Epithelial cell of proximal tubule (primary cell): ENCODE results near the gene NADK2. TPM values are rescaled to one million over a fixed set of nuclear protein-coding genes. Genes with fewer than 3 reads are reported as not detected.

Experiments
- DNase-seq: peaks from one replicate; pipeline ENCODE4 v3.0.0-alpha.2; 2011; ENCODE audit warnings: low read depth
- H3K4me3 ChIP-seq: 2 replicates; pipeline ENCODE4 v1.5.1; 2011; ENCODE audit warnings: low read depth, mild to moderate bottlenecking, low read length
- CTCF ChIP-seq: conservative IDR thresholded peaks from 2 replicates; pipeline ENCODE4 v1.5.1; 2012; ENCODE audit warnings: low read depth, mild to moderate bottlenecking, low read length
- total RNA-seq: library from RNA; depleted of rRNA; stranded (reverse); fragments of >200 nt; gene quantifications from 2 replicates; pipeline ENCODE4 v1.2.3, GENCODE V29; 2015

Gene NADK2
- total RNA-seq, 1 donor from 2014 or later, result 27.1 TPM

- TF ChIP-seq CTCF, result no peak
- no peak overlapping the region for H3K4me3 ChIP-seq
- no peak for DNase-seq
Observed at GRCh38 chr5:36222620-36223019, 19.1 kb downstream of the NADK2 start.

- no peak for DNase-seq
- no peak overlapping the region for H3K4me3 ChIP-seq
- TF ChIP-seq CTCF, result no peak
Observed at GRCh38 chr5:36217988-36218387, 23.7 kb downstream of the NADK2 start.

GRCh38 chr5:36217567-36217966 is 24.2 kb downstream of the NADK2 start:
- TF ChIP-seq CTCF, result no peak
- H3K4me3 ChIP-seq, result no peak overlapping the region
- no peak for DNase-seq

GRCh38 chr5:36215910-36216309 is 25.8 kb downstream of the NADK2 start:
- TF ChIP-seq CTCF, result no peak
- DNase-seq, result no peak
- no peak overlapping the region for H3K4me3 ChIP-seq

- peak; percentile 16 for TF ChIP-seq CTCF
- H3K4me3 ChIP-seq, result no peak overlapping the region
- no peak for DNase-seq
Observed at GRCh38 chr5:36214436-36214835, 27.3 kb downstream of the NADK2 start.

GRCh38 chr5:36209664-36210063 is 32.1 kb downstream of the NADK2 start:
- TF ChIP-seq CTCF, result no peak
- H3K4me3 ChIP-seq, result no peak overlapping the region
- DNase-seq, result no peak

GRCh38 chr5:36208786-36209185 is 32.9 kb downstream of the NADK2 start:
- no peak for DNase-seq
- no peak for TF ChIP-seq CTCF
- H3K4me3 ChIP-seq, result no peak overlapping the region
